Thyroid gland (tissue), 4 donors: ENCODE results near the gene IER3. TPM values are rescaled to one million over a fixed set of nuclear protein-coding genes. Genes with fewer than 3 reads are reported as not detected.
A peak's percentile ranks its signal among the peaks of the same experiment; 100 is the strongest.

ENCODE experiments used
- DNase-seq, 2 donors: peaks; one replicate each; pipeline ENCODE4 v3.0.0-alpha.2; 2019
- H3K27ac ChIP-seq, 3 donors: fragments of 200-600 bp; sonication (generic); 1 replicate in 2 of 3; 2 replicates in 1 of 3; pipeline ENCODE4 v1.5.1; 2016 to 2019; ENCODE audit warnings: mild to moderate bottlenecking in 1 of 3, moderate library complexity in 1 of 3
- H3K27me3 ChIP-seq: fragments of 200-600 bp; sonication (generic); one replicate; pipeline ENCODE4 v1.5.1; 2019
- H3K36me3 ChIP-seq, 2 donors: fragments of 200-600 bp; sonication (generic); one replicate each; pipeline ENCODE4 v1.5.1; 2016 to 2019
- H3K4me1 ChIP-seq, 2 donors: fragments of 200-600 bp; sonication (generic); one replicate each; pipeline ENCODE4 v1.5.1; 2017 to 2019
- H3K4me3 ChIP-seq, 3 donors: fragments of 200-600 bp; sonication (generic); replicated peaks in 1 of 3; 1 replicate in 2 of 3; 2 replicates in 1 of 3; pipeline ENCODE4 v1.5.1; 2016; ENCODE audit warnings: mild to moderate bottlenecking in 1 of 3
- H3K9me3 ChIP-seq: fragments of 200-600 bp; sonication (generic); one replicate; pipeline ENCODE4 v1.5.1; 2017
- POLR2A ChIP-seq, 2 donors: fragments of 450-650 bp; IDR thresholded peaks; one replicate each; pipeline ENCODE4 v1.6.1; 2017; ENCODE audit warnings: antibody characterized with exemption in 2 of 2, mild to moderate bottlenecking in 2 of 2, moderate library complexity in 1 of 2
- WGBS, 2 donors: methylation state at CpG; one replicate each; pipeline ENCODE4 v1.1.5; 2017; 5-methylcytosine and 5-hydroxymethylcytosine counted together
- intact Hi-C: fragments of 100-400 bp; cut with DNase I; formaldehyde crosslinking; loops from one replicate; pipeline ENCODE4 v1.15.1; 2023
- total RNA-seq, 4 donors: library from RNA; depleted of rRNA; stranded (reverse); fragments of >200 nt; gene quantifications; one replicate each; pipeline ENCODE4 v1.2.3, GENCODE V29; 2016
- TF ChIP-seq, protein P1 (sequence below), 6 experiments: fragments of 200-600 bp in 3 of 6; fragments of 450-650 bp in 3 of 6; sonication (generic) in 3 of 6; IDR thresholded peaks; one replicate each; pipeline ENCODE4 v1.5.1; 2016 to 2019; ENCODE audit warnings: antibody characterized with exemption in 6 of 6, mild to moderate bottlenecking in 2 of 6, inconsistent platforms in 1 of 6, moderate library complexity in 1 of 6

The IER3 gene, protein sequence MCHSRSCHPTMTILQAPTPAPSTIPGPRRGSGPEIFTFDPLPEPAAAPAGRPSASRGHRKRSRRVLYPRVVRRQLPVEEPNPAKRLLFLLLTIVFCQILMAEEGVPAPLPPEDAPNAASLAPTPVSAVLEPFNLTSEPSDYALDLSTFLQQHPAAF
- total RNA-seq, result 10 to 100 TPM in 2 of 4 donors, 1 to 10 TPM in 2; 9.3 to 19.1 (median 13.6) TPM

DNA sequence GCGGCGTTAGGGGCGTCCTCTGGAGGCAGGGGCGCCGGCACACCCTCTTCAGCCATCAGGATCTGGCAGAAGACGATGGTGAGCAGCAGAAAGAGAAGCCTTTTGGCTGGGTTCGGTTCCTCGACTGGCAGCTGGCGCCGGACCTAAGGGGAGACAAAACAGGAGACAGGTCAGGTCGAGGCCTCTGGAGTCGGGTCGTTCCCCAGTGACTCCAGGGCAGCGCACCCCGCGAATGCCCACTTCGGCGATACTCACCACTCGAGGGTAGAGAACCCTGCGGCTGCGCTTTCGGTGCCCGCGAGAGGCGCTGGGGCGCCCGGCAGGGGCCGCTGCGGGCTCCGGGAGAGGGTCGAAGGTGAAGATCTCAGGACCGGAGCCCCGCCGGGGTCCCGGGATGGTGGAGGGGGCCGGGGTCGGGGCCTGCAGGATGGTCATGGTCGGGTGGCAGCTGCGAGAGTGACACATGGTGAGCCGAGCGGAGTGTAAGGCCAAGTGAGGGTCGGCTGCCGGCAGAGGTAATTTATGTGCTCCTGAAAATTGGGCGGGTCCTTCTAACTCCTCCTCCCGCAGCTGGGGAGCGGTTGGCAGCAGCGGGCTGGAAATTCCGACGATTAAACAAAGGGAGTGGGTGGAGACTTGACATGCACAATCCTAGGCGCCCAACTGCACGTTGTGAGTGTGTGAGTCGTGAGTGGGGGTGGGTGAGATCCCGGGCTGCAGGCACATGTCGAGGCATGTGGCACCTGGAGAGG, at the start of gene IER3:
Gene IER3 (minus strand): TSS at position 494 of the 752 bp plus-strand sequence. CDS start 29 bp downstream, at position 465.
- H3K27me3 ChIP-seq, result no peaks in the 10 kb centered on the region
- DNase-seq, result peak; percentile 86 to 89
- peak within 1 kb of the TSS in 2 of 3 donors; percentile 40 to 72 for H3K4me3 ChIP-seq
- 2 to 3% methylated on average over 15 to 44 of the region's 54 CpGs for WGBS, 2 donors
- peaks cover 13 to 14% of the 10 kb centered on the region in 2 donors for H3K36me3 ChIP-seq
- H3K27ac ChIP-seq, result peak within 1 kb of the TSS; percentile 83 to 95 (median 93)
- no peaks in the 10 kb centered on the region for H3K9me3 ChIP-seq
- intact Hi-C loops, result loop anchor here (10.0 kb wide), 3 partner anchors 81 to 341 kb away; partner anchors contain the start of gene DDR1
- TF ChIP-seq, protein P1, sequence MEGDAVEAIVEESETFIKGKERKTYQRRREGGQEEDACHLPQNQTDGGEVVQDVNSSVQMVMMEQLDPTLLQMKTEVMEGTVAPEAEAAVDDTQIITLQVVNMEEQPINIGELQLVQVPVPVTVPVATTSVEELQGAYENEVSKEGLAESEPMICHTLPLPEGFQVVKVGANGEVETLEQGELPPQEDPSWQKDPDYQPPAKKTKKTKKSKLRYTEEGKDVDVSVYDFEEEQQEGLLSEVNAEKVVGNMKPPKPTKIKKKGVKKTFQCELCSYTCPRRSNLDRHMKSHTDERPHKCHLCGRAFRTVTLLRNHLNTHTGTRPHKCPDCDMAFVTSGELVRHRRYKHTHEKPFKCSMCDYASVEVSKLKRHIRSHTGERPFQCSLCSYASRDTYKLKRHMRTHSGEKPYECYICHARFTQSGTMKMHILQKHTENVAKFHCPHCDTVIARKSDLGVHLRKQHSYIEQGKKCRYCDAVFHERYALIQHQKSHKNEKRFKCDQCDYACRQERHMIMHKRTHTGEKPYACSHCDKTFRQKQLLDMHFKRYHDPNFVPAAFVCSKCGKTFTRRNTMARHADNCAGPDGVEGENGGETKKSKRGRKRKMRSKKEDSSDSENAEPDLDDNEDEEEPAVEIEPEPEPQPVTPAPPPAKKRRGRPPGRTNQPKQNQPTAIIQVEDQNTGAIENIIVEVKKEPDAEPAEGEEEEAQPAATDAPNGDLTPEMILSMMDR (IDR thresholded peaks at IDR 0.05), result peak in 4 of 6 experiments; percentile 61 to 78 (median 69)
- peak; percentile 78 to 95 for TF ChIP-seq POLR2A (IDR thresholded peaks at IDR 0.05)
- H3K4me1 ChIP-seq, result peaks cover 13 to 27% of the 10 kb centered on the region in 2 donors

DNA sequence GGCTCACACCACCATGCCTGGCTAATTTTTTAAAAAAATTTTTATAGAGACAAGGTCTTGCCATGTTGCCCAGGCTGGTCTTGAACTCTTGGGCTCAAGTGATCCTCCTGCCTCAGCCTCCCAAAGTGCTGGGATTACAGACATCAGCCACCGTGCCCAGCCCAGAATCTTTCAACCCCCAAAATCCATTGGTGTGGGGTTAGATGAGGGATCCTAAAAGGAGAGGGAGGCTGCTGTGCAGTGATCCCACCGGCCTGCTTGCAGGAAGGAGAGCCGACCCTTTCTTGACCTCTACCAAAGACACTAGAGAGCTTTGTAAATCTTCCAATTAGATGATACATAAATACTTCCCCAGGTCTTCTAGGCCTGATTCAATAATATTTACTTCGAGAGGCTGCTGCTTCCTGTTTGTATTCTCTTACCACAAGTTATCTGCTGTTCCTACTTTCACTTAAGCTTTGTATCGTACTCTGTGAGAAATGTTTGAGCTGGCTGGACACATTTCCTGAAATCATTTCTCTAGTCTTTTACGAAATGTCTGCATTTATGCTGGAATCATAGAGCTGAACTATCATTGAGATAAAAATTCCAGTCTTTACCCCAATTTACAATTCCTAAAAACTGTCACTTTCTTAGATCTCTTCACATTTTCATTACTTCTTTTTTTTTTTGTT, 49.3 kb upstream of the IER3 start:
- H3K27ac ChIP-seq, result peak overlapping the region in 2 of 3 donors; percentile 22 to 50
- DNase-seq, result no peak
- no peaks in the 10 kb centered on the region for H3K27me3 ChIP-seq
- TF ChIP-seq, protein P1 (IDR thresholded peaks at IDR 0.05), result no peak
- no peak for TF ChIP-seq POLR2A (IDR thresholded peaks at IDR 0.05)
- no peaks in the 10 kb centered on the region for H3K9me3 ChIP-seq
- no peaks in the 10 kb centered on the region for H3K36me3 ChIP-seq
- 73 to 78% methylated on average over 6 of the region's 6 CpGs for WGBS, 2 donors
- no peak overlapping the region for H3K4me3 ChIP-seq
- H3K4me1 ChIP-seq, result peaks cover 0 to 23% of the 10 kb centered on the region in 2 donors
- intact Hi-C loops, result no loop called here

DNA sequence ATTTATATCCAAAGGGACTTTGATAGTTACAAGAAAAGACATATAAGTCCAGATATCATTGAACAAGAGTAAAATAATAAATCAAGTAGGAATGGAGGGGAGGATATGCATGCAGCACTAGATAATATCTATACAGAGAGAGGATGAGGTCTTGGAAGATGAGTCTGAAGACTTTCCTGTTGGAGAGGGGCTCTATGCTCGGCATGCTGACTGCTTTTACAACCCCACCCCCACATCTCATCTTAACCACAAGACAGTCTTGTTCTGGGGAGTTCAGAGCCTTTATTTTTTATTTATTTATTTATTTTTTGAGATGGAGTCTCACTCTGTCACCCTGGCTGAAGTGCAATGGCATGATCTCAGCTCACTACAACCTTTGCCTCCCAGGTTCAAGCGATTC, 48.4 kb upstream of the IER3 start:
- H3K4me1 ChIP-seq, result peaks cover 0 to 29% of the 10 kb centered on the region in 2 donors
- H3K27ac ChIP-seq, result no peak overlapping the region
- no peak for DNase-seq
- intact Hi-C loops, result no loop called here
- TF ChIP-seq, protein P1 (IDR thresholded peaks at IDR 0.05), result no peak
- TF ChIP-seq POLR2A (IDR thresholded peaks at IDR 0.05), result no peak
- 86 to 87% methylated on average over 2 of the region's 2 CpGs for WGBS, 2 donors
- no peak overlapping the region for H3K4me3 ChIP-seq
- H3K9me3 ChIP-seq, result no peaks in the 10 kb centered on the region
- H3K27me3 ChIP-seq, result no peaks in the 10 kb centered on the region
- H3K36me3 ChIP-seq, result no peaks in the 10 kb centered on the region

DNA sequence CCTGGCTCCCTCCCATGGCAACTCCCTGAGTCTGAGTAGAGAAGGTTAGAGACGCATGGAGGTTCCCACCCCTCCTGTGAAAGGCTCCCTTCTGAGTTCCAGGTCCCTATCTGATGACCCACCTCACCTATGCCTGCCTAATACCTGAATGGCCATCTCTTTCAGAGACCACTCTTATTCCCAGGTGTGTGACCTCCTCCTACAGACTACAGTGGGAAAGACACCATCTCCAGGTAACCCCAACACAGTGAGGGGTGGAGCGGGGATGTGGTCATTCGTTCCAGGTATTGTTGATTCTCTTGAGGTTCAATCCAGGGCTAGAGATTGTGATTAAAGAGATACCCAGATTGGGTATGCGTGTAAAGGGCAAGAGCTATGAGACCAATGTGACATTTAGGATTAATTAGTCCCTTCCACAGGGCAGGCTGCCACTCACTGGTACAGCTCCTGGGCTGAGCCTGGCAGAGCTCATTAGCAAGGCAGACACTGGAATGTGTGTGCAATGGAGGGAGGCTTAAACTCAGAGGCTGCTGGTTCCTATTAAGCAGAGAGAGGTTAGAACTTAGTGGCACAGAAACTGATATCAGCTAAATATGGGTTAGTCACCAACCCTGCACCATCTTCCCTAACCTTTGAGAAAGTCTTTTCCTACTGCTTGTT, 46.5 kb upstream of the IER3 start:
- no peak for DNase-seq
- H3K9me3 ChIP-seq, result no peaks in the 10 kb centered on the region
- intact Hi-C loops, result no loop called here
- H3K36me3 ChIP-seq, result no peaks in the 10 kb centered on the region
- 91 to 92% methylated on average over 4 of the region's 4 CpGs for WGBS, 2 donors
- H3K4me3 ChIP-seq, result no peak overlapping the region
- H3K27ac ChIP-seq, result no peak overlapping the region
- peaks cover 0 to 29% of the 10 kb centered on the region in 2 donors for H3K4me1 ChIP-seq
- TF ChIP-seq, protein P1 (IDR thresholded peaks at IDR 0.05), result no peak
- no peak for TF ChIP-seq POLR2A (IDR thresholded peaks at IDR 0.05)
- H3K27me3 ChIP-seq, result no peaks in the 10 kb centered on the region
